Epithelial cell of esophagus (primary cell): ENCODE data around the gene GADD45A.

ENCODE experiments used
- DNase-seq: peaks from one replicate; pipeline ENCODE4 v3.0.0; 2010; ENCODE audit warnings: low read depth
- H3K4me3 ChIP-seq: 2 replicates; pipeline ENCODE4 v1.5.1; 2011; ENCODE audit warnings: mild to moderate bottlenecking, low read length, control low read depth
- TF ChIP-seq, protein P1 (sequence below): IDR thresholded peaks from 2 replicates; pipeline ENCODE4 v1.5.1; 2011; ENCODE audit warnings: low read depth, mild to moderate bottlenecking, low read length, control low read depth, inconsistent platforms; ENCODE audit not compliant: insufficient read depth; ENCODE audit errors: missing control alignments

GADD45A gene, protein sequence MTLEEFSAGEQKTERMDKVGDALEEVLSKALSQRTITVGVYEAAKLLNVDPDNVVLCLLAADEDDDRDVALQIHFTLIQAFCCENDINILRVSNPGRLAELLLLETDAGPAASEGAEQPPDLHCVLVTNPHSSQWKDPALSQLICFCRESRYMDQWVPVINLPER

DNA sequence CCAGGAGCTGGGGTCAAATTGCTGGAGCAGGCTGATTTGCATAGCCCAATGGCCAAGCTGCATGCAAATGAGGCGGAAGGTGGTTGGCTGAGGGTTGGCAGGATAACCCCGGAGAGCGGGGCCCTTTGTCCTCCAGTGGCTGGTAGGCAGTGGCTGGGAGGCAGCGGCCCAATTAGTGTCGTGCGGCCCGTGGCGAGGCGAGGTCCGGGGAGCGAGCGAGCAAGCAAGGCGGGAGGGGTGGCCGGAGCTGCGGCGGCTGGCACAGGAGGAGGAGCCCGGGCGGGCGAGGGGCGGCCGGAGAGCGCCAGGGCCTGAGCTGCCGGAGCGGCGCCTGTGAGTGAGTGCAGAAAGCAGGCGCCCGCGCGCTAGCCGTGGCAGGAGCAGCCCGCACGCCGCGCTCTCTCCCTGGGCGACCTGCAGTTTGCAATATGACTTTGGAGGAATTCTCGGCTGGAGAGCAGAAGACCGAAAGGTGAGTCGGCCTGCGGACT lies at the start of gene GADD45A:
GADD45A (plus strand) TSS at position 135 of the 491 bp plus-strand sequence; CDS start at position 429, 294 bp downstream.
- peak within 1 kb of the TSS; percentile 79 for H3K4me3 ChIP-seq
- TF ChIP-seq, protein P1, sequence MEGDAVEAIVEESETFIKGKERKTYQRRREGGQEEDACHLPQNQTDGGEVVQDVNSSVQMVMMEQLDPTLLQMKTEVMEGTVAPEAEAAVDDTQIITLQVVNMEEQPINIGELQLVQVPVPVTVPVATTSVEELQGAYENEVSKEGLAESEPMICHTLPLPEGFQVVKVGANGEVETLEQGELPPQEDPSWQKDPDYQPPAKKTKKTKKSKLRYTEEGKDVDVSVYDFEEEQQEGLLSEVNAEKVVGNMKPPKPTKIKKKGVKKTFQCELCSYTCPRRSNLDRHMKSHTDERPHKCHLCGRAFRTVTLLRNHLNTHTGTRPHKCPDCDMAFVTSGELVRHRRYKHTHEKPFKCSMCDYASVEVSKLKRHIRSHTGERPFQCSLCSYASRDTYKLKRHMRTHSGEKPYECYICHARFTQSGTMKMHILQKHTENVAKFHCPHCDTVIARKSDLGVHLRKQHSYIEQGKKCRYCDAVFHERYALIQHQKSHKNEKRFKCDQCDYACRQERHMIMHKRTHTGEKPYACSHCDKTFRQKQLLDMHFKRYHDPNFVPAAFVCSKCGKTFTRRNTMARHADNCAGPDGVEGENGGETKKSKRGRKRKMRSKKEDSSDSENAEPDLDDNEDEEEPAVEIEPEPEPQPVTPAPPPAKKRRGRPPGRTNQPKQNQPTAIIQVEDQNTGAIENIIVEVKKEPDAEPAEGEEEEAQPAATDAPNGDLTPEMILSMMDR: no peak
- peak; percentile 99 for DNase-seq

DNA sequence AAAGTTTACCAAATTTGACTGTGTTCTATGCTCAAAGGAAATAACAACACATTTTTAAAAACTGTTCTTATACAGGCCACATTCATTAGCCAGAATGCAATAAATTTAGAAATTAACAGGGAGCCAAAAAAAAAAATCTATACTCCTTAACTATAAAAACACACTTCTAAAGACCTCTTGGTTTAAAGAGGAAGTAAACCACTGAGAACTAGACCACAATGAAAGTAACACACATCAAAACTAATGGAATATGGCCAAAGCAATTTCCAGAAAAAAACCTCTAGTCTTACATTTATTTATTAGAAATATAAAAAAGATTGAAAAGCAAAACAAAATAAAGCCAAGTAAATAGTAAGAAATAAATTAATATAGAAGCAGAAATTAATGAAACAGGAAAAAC lies 48.9 kb upstream of the GADD45A start:
- no peak overlapping the region for H3K4me3 ChIP-seq
- TF ChIP-seq, protein P1: no peak
- DNase-seq: no peak

DNA sequence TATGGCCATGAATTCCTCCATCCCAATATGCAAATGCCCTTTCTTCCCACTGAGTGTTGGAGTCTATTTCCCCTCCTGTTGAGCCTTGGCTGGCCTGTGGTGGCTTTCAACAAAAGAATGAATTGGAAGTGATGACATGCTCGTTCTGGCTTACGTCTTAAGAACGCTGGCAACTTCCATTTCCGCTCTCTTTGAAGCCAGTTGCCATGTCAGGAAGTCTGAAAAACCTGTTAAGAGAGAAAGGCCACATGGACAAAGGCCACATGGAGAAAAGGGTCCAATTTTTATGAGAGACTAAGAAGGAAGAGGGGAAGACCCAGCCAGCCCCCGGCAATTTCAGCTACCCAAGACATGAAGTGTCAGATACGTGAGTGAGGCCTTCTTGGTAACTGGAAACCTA lies 45.6 kb upstream of the GADD45A start:
- no peak overlapping the region for H3K4me3 ChIP-seq
- TF ChIP-seq, protein P1: no peak
- no peak for DNase-seq

DNA sequence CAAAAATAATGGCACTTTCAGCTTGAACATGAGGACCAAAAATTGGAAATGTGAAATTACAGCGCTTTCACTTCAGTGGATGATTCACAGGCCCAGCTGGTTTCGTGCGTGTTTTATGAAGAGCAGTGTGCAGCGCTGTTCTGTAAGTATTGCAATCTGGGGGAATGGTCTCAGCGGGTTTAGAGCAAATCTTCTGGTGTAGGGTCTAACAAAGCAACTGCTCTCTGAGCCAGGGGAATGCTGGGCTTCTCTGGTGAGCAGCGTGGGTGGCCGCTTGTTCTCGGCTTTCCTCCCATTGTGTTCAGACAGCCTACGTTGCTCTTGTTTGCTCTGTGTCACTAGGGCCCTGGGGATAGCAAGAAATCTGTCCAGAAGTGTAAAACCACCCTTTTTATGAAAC lies 42.4 kb upstream of the GADD45A start:
- H3K4me3 ChIP-seq: no peak overlapping the region
- TF ChIP-seq, protein P1: no peak
- DNase-seq: peak; percentile 22

DNA sequence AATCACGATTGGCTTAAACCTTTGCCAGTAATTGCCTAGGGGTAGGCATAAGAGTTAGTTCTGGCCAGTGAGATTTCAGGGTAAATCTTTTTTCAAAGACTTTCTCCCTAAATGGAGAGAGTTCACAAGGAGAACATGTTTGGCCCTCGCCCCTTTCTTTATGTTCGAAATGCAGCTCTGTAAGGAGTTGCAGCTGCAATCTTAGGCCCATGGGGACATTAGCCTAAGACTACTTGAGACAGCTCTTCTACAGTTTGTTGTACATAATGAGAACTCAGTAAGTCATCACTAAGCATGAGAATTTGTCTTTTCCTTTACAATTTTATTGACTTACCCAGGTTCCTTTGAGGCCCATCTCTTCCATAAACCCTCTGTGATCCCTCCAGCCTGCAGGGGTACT lies 40.4 kb upstream of the GADD45A start:
- no peak overlapping the region for H3K4me3 ChIP-seq
- TF ChIP-seq, protein P1: no peak
- DNase-seq: no peak

DNA sequence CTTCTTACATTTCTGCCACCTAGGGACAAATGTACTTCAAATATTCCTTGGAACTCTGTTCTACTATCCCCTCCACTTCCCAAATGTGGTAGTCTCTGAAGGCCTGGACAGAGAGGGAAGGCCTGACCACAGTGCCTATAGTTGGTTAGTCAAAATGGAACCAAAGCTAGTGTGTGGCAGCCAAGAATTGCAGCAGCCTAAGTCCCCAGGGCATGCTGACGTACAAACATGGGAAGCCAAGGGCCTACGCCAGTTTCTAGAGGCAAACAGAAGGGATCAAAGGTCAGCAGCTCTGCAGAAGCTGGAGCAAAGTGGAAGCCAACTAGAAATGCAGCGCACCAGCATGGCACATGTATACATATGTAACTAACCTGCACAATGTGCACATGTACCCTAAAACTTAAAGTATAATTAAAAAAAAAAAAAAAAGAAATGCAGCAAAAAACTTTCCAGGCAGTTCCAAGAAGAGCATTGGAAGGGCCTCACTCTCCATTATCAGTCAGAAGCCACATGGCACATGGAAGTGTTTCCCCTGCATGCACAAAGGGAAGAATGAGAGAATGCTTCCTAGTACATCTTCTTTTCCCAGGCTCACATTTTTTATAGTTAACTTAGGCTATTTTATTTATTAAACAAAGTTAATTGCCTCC lies 39.4 kb upstream of the GADD45A start:
- no peak for DNase-seq
- TF ChIP-seq, protein P1: no peak

More for the DNA sequence above, 39.4 kb upstream of the GADD45A start:
- no peak overlapping the region for H3K4me3 ChIP-seq
